SK-N-SH (cell line): Measurements from ENCODE around the gene UGT1A7. TPM values are rescaled to one million over a fixed set of nuclear protein-coding genes. Genes with fewer than 3 reads are reported as not detected.

Source experiments
- CTCF ChIA-PET: fragments of 300-600, 350-600 bp; formaldehyde crosslinking; extraction: SDS; loops from one replicate; lab custom pipeline; 2021; lab: Yijun Ruan, JAX
- POLR2A ChIA-PET: fragments of 350-600 bp; sonication (Branson Sonifier 250); formaldehyde crosslinking; extraction: SDS; loops from one replicate; lab custom pipeline; 2020; ENCODE audit warnings: antibody characterized with exemption, inconsistent platforms; lab: Yijun Ruan, JAX
- DNase-seq: peaks from one replicate; pipeline ENCODE4 v3.0.0; 2012
- H2AFZ ChIP-seq: fragments of 200-600 bp; sonication (generic); 2 replicates; pipeline ENCODE4 v1.8.1; 2016; ENCODE audit warnings: antibody characterized with exemption, mild to moderate bottlenecking, low read depth
- H3F3A ChIP-seq: fragments of 200-600 bp; sonication (generic); replicated peaks from 2 replicates; pipeline ENCODE3; 2016; ENCODE audit warnings: antibody characterized with exemption, mild to moderate bottlenecking; ENCODE audit not compliant: insufficient read depth
- H3K27ac ChIP-seq, 2 experiments: fragments of 200-500 bp in 1 of 2; fragments of 200-600 bp in 1 of 2; sonication (Bioruptor generic) in 1 of 2; sonication (generic), shearing (Covaris generic) in 1 of 2; 2 replicates each; pipeline versions ENCODE4 v1.5.1 to v1.6.1; 2014 to 2016; ENCODE audit warnings: low read depth in 2 of 2, inconsistent platforms in 1 of 2, low read length in 1 of 2, mild to moderate bottlenecking in 1 of 2, mixed read lengths in 1 of 2
- H3K27me3 ChIP-seq: fragments of 200-600 bp; sonication (generic), shearing (Covaris generic); 2 replicates; pipeline ENCODE4 v1.6.1; 2016; ENCODE audit warnings: mixed run types; ENCODE audit not compliant: insufficient read depth
- H3K36me3 ChIP-seq, 2 experiments: fragments of 200-500 bp in 1 of 2; fragments of 200-600 bp in 1 of 2; sonication (Bioruptor generic) in 1 of 2; sonication (generic) in 1 of 2; replicated peaks in 1 of 2; 2 replicates each; pipeline versions ENCODE3 to v1.5.1; 2014 to 2016; ENCODE audit warnings: low read length in 1 of 2, mild to moderate bottlenecking in 1 of 2; ENCODE audit not compliant: insufficient read depth in 2 of 2, control insufficient read depth in 1 of 2
- H3K4me1 ChIP-seq, 2 experiments: fragments of 200-500 bp in 1 of 2; fragments of 200-600 bp in 1 of 2; sonication (Bioruptor generic) in 1 of 2; sonication (generic), shearing (Covaris generic) in 1 of 2; 2 replicates each; pipeline versions ENCODE4 v1.5.1 to v1.6.1; 2014 to 2016; ENCODE audit warnings: low read depth in 1 of 2, low read length in 1 of 2, mixed run types in 1 of 2; ENCODE audit not compliant: insufficient read depth in 2 of 2, control insufficient read depth in 1 of 2
- H3K4me2 ChIP-seq: fragments of 200-600 bp; sonication (generic), shearing (Covaris generic); 2 replicates; pipeline ENCODE4 v1.6.1; 2017; ENCODE audit warnings: mixed run types
- H3K4me3 ChIP-seq, 2 experiments: fragments of 200-500 bp in 1 of 2; fragments of 200-600 bp in 1 of 2; sonication (Bioruptor generic) in 1 of 2; sonication (generic), shearing (Covaris generic) in 1 of 2; 2 replicates each; pipeline versions ENCODE4 v1.5.1 to v1.8.1; 2014 to 2016; ENCODE audit warnings: low read depth in 2 of 2, inconsistent platforms in 1 of 2, low read length in 1 of 2, mild to moderate bottlenecking in 1 of 2, mixed read lengths in 1 of 2, moderate library complexity in 1 of 2
- H3K79me2 ChIP-seq: fragments of 200-600 bp; sonication (generic); 2 replicates; pipeline ENCODE4 v1.8.1; 2017; ENCODE audit warnings: mild to moderate bottlenecking; ENCODE audit not compliant: insufficient read depth
- H3K9ac ChIP-seq: fragments of 200-600 bp; sonication (generic); 2 replicates; pipeline ENCODE4 v1.6.1; 2017; ENCODE audit warnings: mixed run types
- H3K9me2 ChIP-seq: fragments of 200-600 bp; sonication (generic); 2 replicates; pipeline ENCODE4 v1.6.1; 2017; ENCODE audit warnings: mixed run types
- H3K9me3 ChIP-seq: fragments of 200-600 bp; sonication (generic); 2 replicates; pipeline ENCODE4 v1.6.1; 2017; ENCODE audit warnings: mixed run types, mild to moderate bottlenecking, moderate library complexity
- H4K20me1 ChIP-seq: fragments of 200-600 bp; sonication (generic); 2 replicates; pipeline ENCODE4 v1.6.1; 2017; ENCODE audit warnings: mild to moderate bottlenecking, mixed run types; ENCODE audit not compliant: insufficient read depth
- CHD2 ChIP-seq: fragments of 150-350 bp; IDR thresholded peaks from 2 replicates; pipeline ENCODE4 v1.6.1; 2018; ENCODE audit warnings: low read length; ENCODE audit not compliant: partially characterized antibody
- EP300 ChIP-seq, 2 experiments: IDR thresholded peaks; 2 replicates each; pipeline versions ENCODE4 v1.4.0 to v1.6.1; 2012; ENCODE audit warnings: borderline replicate concordance in 1 of 2, low read depth in 1 of 2, low read length in 1 of 2
- FOXJ3 ChIP-seq: sonication (generic); formaldehyde crosslinking; IDR thresholded peaks from 2 replicates; pipeline ENCODE4 v1.5.1; 2020; ENCODE audit warnings: mild to moderate bottlenecking, missing genetic modification reagents
- FOXM1 ChIP-seq: IDR thresholded peaks from 2 replicates; pipeline ENCODE4 v1.4.0; 2012; ENCODE audit warnings: low read depth, mild to moderate bottlenecking
- GABPA ChIP-seq: IDR thresholded peaks from 2 replicates; pipeline ENCODE4 v1.4.0; 2012; ENCODE audit warnings: low read depth, mild to moderate bottlenecking
- GATA2 ChIP-seq: sonication (generic); formaldehyde crosslinking; IDR thresholded peaks from 2 replicates; pipeline ENCODE4 v1.5.0; 2020; ENCODE audit warnings: mild to moderate bottlenecking, missing genetic modification reagents
- JUND ChIP-seq: IDR thresholded peaks from 2 replicates; pipeline ENCODE4 v1.4.0; 2012
- POLR2AphosphoS5 ChIP-seq: IDR thresholded peaks from 2 replicates; pipeline ENCODE4 v1.6.1; 2012; ENCODE audit warnings: low read depth, low read length
- RCOR1 ChIP-seq: fragments of 150-350 bp; IDR thresholded peaks from 2 replicates; pipeline ENCODE4 v1.6.1; 2017; ENCODE audit warnings: antibody characterized with exemption, low read length
- RFX5 ChIP-seq: IDR thresholded peaks from 2 replicates; pipeline ENCODE4 v1.6.1; 2012; ENCODE audit warnings: mild to moderate bottlenecking, improper control_type of control experiment, low read length
- SIN3A ChIP-seq: IDR thresholded peaks from 2 replicates; pipeline ENCODE4 v1.6.1; 2012; ENCODE audit warnings: low read depth, mild to moderate bottlenecking, low read length, moderate library complexity, borderline replicate concordance
- USF2 ChIP-seq: fragments of 150-350 bp; IDR thresholded peaks from 2 replicates; pipeline ENCODE4 v1.6.1; 2017; ENCODE audit warnings: antibody characterized with exemption, low read length, low read depth, borderline replicate concordance
- WGBS: methylation state at CpG from one replicate; pipeline ENCODE4 v1.1.6; 2017; ENCODE audit warnings: low lambda C conversion rate; 5-methylcytosine and 5-hydroxymethylcytosine counted together
- polyA plus RNA-seq, 3 experiments: library from polyadenylated mRNA; depleted of rRNA; stranded (reverse); fragments of >200 nt; gene quantifications; 2 replicates each; pipeline ENCODE4 v1.2.3, GENCODE V29; 2012
- TF ChIP-seq, protein P1 (sequence below): IDR thresholded peaks from 2 replicates; pipeline ENCODE4 v1.6.1; 2012; ENCODE audit warnings: mild to moderate bottlenecking, low read depth, low read length, moderate library complexity
- TF ChIP-seq, protein P2 (sequence below): IDR thresholded peaks from 2 replicates; pipeline ENCODE4 v1.4.0; 2012; ENCODE audit warnings: low read depth, borderline replicate concordance
- TF ChIP-seq, protein P3 (sequence below): IDR thresholded peaks from 2 replicates; pipeline ENCODE4 v1.4.0; 2012; ENCODE audit warnings: low read depth, borderline replicate concordance
- TF ChIP-seq, protein P4 (sequence below): fragments of 150-350 bp; IDR thresholded peaks from 2 replicates; pipeline ENCODE4 v1.6.1; 2016; ENCODE audit warnings: mild to moderate bottlenecking, low read depth, low read length

UGT1A7 gene
- polyA plus RNA-seq, 1 of the 3 experiments (the other 2 are of a cell fraction) = not detected

DNA sequence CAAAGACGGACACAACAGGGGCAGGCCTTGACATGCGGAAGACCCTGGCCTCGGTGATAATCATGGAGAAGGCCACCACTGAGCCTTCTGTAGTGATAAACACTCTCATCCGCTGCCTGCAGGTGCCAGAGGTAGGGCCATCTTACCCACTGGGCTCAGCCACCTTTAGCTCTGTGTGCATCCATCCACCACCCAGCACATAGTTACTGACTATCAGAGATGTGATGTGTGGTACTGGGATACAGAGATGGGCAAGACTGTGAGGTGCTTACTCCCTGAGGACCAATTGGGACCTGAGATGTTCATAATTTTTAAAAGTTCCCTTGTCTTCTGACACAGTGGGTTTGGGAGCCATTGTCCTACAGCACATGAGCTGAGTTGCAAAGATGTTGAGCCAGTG, 98.0 kb downstream of the UGT1A7 start:
- CTCF ChIA-PET = interaction anchor here (1.0 kb wide), 1 partner anchor 162 kb away, joined by 3 read pairs; the partner anchor contains the start of gene UGT1A8
- DNase-seq = no peak

More for the DNA sequence above, 98.0 kb downstream of the UGT1A7 start:
- Histone ChIP-seq H3K27ac (no peak overlapping the region), H4K20me1 (no peaks in the 10 kb centered on the region), H3K4me1 (no peaks in the 10 kb centered on the region), H2AFZ (no peak overlapping the region), H3K9me2 (no peaks in the 10 kb centered on the region), H3K4me3 (no peak overlapping the region), H3F3A (no peaks in the 10 kb centered on the region), H3K79me2 (no peaks in the 10 kb centered on the region), H3K9me3 (no peaks in the 10 kb centered on the region), H3K36me3 (no peaks in the 10 kb centered on the region), H3K9ac (no peak overlapping the region), H3K27me3 (no peaks in the 10 kb centered on the region), H3K4me2 (no peak overlapping the region)
- TF ChIP-seq JUND = no peak
- no peak for TF ChIP-seq POLR2AphosphoS5
- TF ChIP-seq, protein P1, sequence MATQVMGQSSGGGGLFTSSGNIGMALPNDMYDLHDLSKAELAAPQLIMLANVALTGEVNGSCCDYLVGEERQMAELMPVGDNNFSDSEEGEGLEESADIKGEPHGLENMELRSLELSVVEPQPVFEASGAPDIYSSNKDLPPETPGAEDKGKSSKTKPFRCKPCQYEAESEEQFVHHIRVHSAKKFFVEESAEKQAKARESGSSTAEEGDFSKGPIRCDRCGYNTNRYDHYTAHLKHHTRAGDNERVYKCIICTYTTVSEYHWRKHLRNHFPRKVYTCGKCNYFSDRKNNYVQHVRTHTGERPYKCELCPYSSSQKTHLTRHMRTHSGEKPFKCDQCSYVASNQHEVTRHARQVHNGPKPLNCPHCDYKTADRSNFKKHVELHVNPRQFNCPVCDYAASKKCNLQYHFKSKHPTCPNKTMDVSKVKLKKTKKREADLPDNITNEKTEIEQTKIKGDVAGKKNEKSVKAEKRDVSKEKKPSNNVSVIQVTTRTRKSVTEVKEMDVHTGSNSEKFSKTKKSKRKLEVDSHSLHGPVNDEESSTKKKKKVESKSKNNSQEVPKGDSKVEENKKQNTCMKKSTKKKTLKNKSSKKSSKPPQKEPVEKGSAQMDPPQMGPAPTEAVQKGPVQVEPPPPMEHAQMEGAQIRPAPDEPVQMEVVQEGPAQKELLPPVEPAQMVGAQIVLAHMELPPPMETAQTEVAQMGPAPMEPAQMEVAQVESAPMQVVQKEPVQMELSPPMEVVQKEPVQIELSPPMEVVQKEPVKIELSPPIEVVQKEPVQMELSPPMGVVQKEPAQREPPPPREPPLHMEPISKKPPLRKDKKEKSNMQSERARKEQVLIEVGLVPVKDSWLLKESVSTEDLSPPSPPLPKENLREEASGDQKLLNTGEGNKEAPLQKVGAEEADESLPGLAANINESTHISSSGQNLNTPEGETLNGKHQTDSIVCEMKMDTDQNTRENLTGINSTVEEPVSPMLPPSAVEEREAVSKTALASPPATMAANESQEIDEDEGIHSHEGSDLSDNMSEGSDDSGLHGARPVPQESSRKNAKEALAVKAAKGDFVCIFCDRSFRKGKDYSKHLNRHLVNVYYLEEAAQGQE = no peak
- TF ChIP-seq FOXJ3 (CRISPR knock-in tag) = no peak
- no peak for TF ChIP-seq FOXM1
- TF ChIP-seq GABPA = no peak
- TF ChIP-seq, protein P2, sequence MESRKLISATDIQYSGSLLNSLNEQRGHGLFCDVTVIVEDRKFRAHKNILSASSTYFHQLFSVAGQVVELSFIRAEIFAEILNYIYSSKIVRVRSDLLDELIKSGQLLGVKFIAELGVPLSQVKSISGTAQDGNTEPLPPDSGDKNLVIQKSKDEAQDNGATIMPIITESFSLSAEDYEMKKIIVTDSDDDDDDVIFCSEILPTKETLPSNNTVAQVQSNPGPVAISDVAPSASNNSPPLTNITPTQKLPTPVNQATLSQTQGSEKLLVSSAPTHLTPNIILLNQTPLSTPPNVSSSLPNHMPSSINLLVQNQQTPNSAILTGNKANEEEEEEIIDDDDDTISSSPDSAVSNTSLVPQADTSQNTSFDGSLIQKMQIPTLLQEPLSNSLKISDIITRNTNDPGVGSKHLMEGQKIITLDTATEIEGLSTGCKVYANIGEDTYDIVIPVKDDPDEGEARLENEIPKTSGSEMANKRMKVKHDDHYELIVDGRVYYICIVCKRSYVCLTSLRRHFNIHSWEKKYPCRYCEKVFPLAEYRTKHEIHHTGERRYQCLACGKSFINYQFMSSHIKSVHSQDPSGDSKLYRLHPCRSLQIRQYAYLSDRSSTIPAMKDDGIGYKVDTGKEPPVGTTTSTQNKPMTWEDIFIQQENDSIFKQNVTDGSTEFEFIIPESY = no peak
- TF ChIP-seq GATA2 (CRISPR knock-in tag) = no peak
- TF ChIP-seq USF2 = no peak
- no peak for TF ChIP-seq EP300 (IDR thresholded peaks at IDR 0.05; ENCODE audit: borderline replicate concordance in 1 of 2, low read depth in 1 of 2, low read length in 1 of 2)
- TF ChIP-seq, protein P3, sequence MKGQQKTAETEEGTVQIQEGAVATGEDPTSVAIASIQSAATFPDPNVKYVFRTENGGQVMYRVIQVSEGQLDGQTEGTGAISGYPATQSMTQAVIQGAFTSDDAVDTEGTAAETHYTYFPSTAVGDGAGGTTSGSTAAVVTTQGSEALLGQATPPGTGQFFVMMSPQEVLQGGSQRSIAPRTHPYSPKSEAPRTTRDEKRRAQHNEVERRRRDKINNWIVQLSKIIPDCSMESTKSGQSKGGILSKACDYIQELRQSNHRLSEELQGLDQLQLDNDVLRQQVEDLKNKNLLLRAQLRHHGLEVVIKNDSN = no peak
- no peak for TF ChIP-seq SIN3A
- no peak for TF ChIP-seq CHD2
- TF ChIP-seq, protein P4, sequence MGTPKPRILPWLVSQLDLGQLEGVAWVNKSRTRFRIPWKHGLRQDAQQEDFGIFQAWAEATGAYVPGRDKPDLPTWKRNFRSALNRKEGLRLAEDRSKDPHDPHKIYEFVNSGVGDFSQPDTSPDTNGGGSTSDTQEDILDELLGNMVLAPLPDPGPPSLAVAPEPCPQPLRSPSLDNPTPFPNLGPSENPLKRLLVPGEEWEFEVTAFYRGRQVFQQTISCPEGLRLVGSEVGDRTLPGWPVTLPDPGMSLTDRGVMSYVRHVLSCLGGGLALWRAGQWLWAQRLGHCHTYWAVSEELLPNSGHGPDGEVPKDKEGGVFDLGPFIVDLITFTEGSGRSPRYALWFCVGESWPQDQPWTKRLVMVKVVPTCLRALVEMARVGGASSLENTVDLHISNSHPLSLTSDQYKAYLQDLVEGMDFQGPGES = no peak
- no peak for TF ChIP-seq RFX5
- TF ChIP-seq RCOR1 = no peak
- POLR2A ChIA-PET = no interaction called here
- 74% methylated on average over 3 of the region's 4 CpGs for WGBS
